NT2/D1 (cell line): Measurements from ENCODE around the gene CHST8.
"Not testable (repeated sequence)": the region's sequence is repeated elsewhere in the genome, so short reads cannot be mapped to it uniquely, and the experiment has no call there.

Experiments used
- SUZ12 ChIP-seq: IDR thresholded peaks from 2 replicates; pipeline ENCODE4 v1.6.1; 2011; ENCODE audit not compliant: insufficient read length, insufficient read depth; ENCODE audit errors: extremely low read depth
- YY1 ChIP-seq: IDR thresholded peaks from 2 replicates; pipeline ENCODE4 v1.6.1; 2011; ENCODE audit not compliant: insufficient read length, insufficient read depth
- ZNF274 ChIP-seq: IDR thresholded peaks from 2 replicates; pipeline ENCODE4 v1.6.1; 2011; ENCODE audit warnings: mild to moderate bottlenecking, low read depth, low read length

DNA sequence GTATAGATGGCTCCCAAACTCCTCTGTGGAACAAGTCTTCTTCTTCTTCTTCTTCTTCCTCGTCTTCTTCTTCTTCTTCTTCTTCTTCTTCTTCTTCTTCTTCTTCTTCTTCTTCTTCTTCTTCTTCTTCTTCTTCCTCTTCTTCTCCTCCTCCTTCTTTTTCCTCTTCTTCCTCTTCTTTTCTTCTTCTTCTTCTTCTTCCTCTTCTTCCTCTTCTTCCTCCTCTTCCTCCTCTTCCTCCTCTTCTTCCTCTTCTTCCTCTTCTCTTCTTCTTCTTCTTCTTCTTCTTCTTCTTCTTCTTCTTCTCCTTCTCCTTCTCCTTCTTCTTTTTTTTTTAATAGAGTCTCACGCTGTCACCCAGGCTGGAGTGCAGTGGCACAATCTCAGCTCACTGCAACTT, 3.4 kb upstream of the CHST8 start:
- TF ChIP-seq ZNF274, SUZ12, YY1: not testable (repeated sequence)
